CD4-positive, alpha-beta T cell treated with Interleukin-6 at 100 ng/mL for 8 hours (primary cell): Measurements from ENCODE around the gene CEP41.
"Not testable (repeated sequence)": the region's sequence is repeated elsewhere in the genome, so short reads cannot be mapped to it uniquely, and the experiment has no call there.

Experiments used
- DNase-seq: peaks from one replicate; pipeline ENCODE4 v3.0.0-alpha.2; 2020; ENCODE audit warnings: mixed read lengths, low spot score

The CEP41 gene

GRCh38 chr7:130461272-130461671 is 20.5 kb upstream of the CEP41 start:
- DNase-seq: no peak

- DNase-seq: no peak
Observed at GRCh38 chr7:130458257-130458656, 17.4 kb upstream of the CEP41 start.

- no peak for DNase-seq
Observed at GRCh38 chr7:130454959-130455358, 14.1 kb upstream of the CEP41 start.

- no peak for DNase-seq
Observed at GRCh38 chr7:130452951-130453350, 12.1 kb upstream of the CEP41 start.

- not testable (repeated sequence) for DNase-seq
Observed at GRCh38 chr7:130451344-130451743, 10.5 kb upstream of the CEP41 start.

GRCh38 chr7:130446259-130446658 is 5.4 kb upstream of the CEP41 start:
- DNase-seq: no peak

- DNase-seq: no peak
Observed at GRCh38 chr7:130444751-130445407, 4.1 kb upstream of the CEP41 start.

- DNase-seq: no peak
Observed at GRCh38 chr7:130444234-130444633, 3.4 kb upstream of the CEP41 start.

GRCh38 chr7:130442601-130443000 is 1.8 kb upstream of the CEP41 start:
- no peak for DNase-seq

- DNase-seq: no peak
Observed at GRCh38 chr7:130441408-130441869, 623 bp upstream of the CEP41 start.

GRCh38 chr7:130436253-130436652 is 4.6 kb downstream of the CEP41 start:
- no peak for DNase-seq

GRCh38 chr7:130435311-130435854 is 5.4 kb downstream of the CEP41 start:
- no peak for DNase-seq

GRCh38 chr7:130433301-130433700 is 7.5 kb downstream of the CEP41 start:
- no peak for DNase-seq

- no peak for DNase-seq
Observed at GRCh38 chr7:130432886-130433285, 7.9 kb downstream of the CEP41 start.

- DNase-seq: no peak
Observed at GRCh38 chr7:130430841-130431666, 9.8 kb downstream of the CEP41 start.

- DNase-seq: no peak
Observed at GRCh38 chr7:130430115-130430514, 10.7 kb downstream of the CEP41 start.

- no peak for DNase-seq
Observed at GRCh38 chr7:130429019-130429418, 11.8 kb downstream of the CEP41 start.

- DNase-seq: peak; percentile 23
Observed at GRCh38 chr7:130426564-130426963, 14.3 kb downstream of the CEP41 start.

GRCh38 chr7:130425796-130426195 is 15.0 kb downstream of the CEP41 start:
- DNase-seq: no peak

- no peak for DNase-seq
Observed at GRCh38 chr7:130423501-130424037, 17.2 kb downstream of the CEP41 start.

GRCh38 chr7:130421684-130422083 is 19.1 kb downstream of the CEP41 start:
- no peak for DNase-seq

GRCh38 chr7:130420943-130421578 is 19.8 kb downstream of the CEP41 start:
- no peak for DNase-seq
